Posterior vena cava (tissue), 2 donors: ENCODE data around the gene TMEM234. TPM values are rescaled to one million over a fixed set of nuclear protein-coding genes. Genes with fewer than 3 reads are reported as not detected.

ENCODE experiments used
- DNase-seq: peaks from one replicate; pipeline ENCODE4 v3.0.0-alpha.2; 2020; ENCODE audit warnings: low spot score
- intact Hi-C, 2 donors: fragments of 100-400 bp; cut with DNase I; formaldehyde crosslinking; loops; one replicate each; pipeline versions ENCODE4 v1.14.1 to v1.14.2; 2022 to 2023
- total RNA-seq, 2 donors: library from RNA; stranded (reverse); fragmentation: NEBNext Ultra II Directional; extraction: Animal tissue kit (Norgen Biotek cat#: 25700); gene quantifications; one replicate each; pipeline ENCODE4 v1.2.1, GENCODE V29; 2021
- donor health status: DM: yes; HTN: yes; CAD: no.
- donor health status: DM: yes; HTN: yes; CAD: no.

Gene TMEM234
- total RNA-seq, 2 donors from 2014 or later = 12.7 to 15.9 TPM

DNA sequence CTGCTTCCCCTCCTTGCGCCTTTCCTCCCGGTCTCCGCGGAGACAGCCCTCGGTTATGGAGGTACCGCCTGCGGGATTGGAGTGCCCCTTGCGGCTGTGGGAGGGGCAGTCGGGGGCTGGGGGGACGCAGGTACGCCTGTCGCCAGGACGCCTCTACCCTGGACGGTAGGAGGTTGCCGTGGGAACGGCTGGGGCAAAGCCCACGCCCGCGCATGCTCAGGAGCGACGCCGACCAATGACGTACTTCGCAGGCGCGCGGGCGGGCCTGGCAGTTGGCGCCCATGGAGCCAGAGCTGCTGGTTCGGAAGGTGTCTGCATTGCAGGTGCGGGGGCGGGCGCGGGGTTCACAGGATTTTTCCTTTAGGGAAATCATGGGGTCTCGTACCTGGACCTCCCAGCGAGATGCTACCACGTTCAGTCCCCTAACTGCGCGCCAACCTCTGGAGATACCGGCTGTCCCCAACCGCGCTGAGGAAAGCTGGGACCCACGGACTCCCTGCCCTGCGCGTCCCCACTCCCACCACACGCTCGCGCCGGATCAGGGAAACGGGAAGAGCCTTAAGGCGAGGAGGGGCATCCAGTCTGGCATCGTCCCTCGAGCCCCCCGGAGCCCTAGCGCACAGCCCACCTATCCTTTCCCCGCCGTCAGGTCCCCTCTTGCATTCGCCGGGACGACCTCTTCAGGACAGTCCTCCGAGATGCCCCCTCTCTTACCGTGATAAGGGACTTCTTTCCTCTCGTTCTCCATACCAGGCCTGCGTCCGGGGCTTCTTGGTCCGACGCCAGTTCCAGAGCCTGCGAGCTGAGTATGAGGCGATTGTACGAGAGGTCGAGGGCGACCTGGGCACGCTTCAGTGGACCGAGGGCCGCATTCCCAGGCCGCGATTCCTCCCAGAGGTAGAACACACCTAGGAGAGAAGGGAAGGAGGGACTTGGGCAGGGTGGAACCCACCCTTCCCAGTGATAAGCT lies 16.5 kb downstream of the TMEM234 start, which contains the start of gene IQCC:
TSS of gene IQCC (plus strand) at position 271 of the 970 bp plus-strand sequence. CDS start at position 282, 11 bp downstream.
- intact Hi-C loops = loop anchor here in 1 of 2 donors (5.0 kb wide), 1 partner anchor 1402 kb away; no protein-coding TSS in a partner anchor
- peak; percentile 96 for DNase-seq

DNA sequence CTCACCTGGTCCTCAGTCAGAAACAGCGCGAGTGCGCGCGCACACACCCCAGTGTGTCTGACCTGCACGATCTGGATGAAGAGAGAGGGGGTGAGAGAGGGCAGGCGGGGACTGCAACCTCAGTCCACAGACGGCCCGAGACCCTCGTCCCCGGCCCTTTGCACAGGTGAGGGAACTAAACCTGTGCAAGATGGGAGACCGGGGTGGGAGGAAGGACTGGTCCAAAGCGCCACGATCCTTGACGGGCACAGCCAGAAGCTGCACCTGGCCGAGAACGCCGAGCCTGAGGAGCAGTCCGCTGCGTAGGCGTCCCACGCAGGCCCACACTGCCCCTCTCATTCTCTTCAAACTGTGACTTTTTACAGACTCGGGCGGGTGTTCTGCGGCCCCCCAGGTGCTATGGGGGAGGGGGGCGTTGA lies 17.2 kb downstream of the TMEM234 start:
- intact Hi-C loops = loop anchor here in 1 of 2 donors (5.0 kb wide), 1 partner anchor 1402 kb away; no protein-coding TSS in a partner anchor
- no peak for DNase-seq

DNA sequence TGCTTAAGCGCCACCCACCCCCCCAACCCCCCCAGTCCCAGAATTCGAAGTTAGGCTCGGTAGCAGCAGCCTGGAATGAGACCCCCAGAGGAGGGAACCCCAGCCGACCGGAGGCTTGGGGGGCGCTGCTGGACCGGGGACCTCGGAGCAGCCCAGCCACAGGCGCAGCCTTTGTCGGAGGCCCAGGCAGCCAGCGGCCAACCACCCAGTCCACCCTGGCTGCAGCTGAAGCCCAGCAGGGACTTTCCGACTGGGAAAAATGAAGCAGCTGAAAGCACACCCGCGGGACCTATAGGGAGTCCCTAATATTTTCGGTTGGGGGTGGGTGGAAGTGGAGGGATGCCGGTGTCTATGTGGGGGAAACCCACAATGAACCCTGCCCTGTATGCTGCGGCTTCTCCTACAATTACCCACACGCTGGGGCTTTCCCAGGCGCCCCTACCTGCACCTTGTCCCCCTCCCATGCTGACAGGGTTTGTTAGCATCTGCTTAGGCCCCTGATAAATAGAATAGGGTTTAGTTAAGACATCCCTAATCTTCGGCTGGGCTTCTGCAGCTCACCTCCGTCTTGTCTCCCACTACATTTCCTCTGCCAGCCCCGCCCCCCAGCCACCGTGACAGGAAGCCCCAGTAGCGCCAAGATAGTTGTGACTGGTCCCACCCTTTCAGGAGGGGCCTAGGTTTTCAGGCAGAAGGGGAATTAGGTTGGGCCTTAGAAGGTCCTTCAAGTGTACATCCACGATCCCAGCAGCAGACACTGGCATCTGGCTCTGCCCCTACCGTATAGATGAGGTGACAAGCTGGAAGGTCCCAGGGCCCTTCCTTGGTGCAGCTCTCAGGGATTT lies 20.9 kb downstream of the TMEM234 start:
- DNase-seq = peak; percentile 90
- intact Hi-C loops = no loop called here

DNA sequence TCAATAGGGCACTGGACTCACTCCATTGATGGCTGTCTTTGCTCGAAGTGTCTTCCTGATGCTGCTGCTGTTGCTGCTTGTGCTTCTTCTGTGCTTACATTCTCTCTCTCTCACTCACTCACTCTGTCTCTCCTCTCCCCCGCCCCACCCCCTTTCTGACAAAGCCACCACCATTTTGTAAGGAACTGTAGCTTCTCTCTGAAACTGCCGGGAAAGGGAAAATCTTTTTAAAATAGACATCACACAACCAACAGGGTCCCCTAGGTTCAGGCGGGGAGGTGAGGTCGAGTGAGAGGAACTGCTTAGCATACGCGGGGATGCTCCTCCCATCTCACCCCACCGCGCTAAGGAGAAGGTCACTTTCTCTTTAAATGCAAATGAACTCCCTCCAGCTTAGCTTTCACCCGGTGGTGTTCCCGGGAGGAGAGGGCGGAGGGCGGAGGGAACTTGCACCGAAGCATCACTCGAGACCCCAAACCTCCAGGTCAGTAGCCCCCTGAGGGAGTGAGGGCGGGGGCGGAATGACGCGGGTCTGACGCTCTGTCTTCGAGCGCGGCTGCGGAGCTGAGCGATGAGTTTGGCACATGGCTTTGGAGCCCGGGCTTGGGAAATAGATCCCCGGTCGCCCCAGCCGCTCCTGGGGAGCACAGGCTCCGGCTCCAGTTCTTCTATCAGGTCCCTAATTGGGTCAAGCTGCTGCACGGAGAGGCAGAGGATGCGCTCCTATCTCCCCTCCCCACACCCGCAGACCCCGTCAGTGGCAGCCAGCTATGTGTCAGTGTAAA lies 21.7 kb downstream of the TMEM234 start, which contains the start of gene CCDC28B:
TSS of gene CCDC28B (plus strand) at position 370 of the 785 bp plus-strand sequence. CDS start 1,341 bp downstream, outside the sequence.
- DNase-seq = peak; percentile 94

DNA sequence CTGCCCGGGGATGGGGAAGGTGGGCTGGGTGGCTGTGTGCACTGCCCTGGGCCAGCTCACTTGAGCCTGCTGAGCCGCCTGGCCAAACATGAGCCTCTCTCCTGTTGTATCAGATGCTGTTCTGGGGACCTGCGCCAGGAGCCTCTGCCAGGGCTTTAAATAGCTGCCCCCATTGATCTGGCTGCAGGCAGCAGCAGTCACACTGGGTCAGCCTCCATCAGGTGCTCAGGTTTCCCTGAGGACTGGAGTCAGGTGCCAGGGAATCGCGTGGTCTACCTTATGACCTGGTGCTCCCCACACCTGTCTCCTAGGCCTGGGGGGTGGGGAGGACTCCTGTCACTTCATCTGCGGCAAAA lies 22.5 kb downstream of the TMEM234 start:
- intact Hi-C loops = no loop called here
- peak; percentile 87 for DNase-seq

More for the DNA sequence above, 21.7 kb downstream of the TMEM234 start, which contains the start of gene CCDC28B:
- intact Hi-C loops = no loop called here

DNA sequence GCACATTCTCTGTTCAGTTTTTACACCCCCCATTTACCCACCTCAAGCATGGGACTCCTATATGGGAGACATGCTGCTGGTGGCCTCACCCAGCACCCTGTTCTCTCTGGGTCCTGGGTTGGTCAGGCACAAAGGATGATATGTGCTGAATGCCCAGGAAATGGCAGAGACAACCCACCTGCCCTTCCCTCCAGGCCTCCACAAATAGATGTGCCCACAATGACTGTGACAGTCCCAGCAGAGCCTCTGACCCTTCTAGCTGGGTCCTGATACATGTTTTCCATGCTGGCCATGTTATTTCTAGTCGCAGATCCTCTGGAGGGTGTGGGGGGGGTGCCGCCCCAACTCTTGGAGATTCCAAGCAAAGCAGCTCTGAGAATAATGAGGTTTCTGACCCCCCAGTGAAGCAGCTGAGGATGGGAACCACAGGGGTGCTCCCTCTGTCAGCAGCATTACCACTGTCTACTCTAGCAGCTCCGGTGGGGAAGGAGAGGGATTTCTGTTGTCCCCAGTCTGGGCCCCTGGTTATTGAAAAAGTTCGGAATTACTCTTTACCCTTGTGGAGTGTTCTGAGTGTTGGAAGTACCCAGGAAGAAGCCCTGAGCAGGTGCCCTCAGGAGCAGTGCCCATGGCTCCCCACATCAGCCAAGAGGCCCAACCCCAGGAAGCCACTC lies 23.0 kb downstream of the TMEM234 start:
- no peak for DNase-seq
- intact Hi-C loops = no loop called here

DNA sequence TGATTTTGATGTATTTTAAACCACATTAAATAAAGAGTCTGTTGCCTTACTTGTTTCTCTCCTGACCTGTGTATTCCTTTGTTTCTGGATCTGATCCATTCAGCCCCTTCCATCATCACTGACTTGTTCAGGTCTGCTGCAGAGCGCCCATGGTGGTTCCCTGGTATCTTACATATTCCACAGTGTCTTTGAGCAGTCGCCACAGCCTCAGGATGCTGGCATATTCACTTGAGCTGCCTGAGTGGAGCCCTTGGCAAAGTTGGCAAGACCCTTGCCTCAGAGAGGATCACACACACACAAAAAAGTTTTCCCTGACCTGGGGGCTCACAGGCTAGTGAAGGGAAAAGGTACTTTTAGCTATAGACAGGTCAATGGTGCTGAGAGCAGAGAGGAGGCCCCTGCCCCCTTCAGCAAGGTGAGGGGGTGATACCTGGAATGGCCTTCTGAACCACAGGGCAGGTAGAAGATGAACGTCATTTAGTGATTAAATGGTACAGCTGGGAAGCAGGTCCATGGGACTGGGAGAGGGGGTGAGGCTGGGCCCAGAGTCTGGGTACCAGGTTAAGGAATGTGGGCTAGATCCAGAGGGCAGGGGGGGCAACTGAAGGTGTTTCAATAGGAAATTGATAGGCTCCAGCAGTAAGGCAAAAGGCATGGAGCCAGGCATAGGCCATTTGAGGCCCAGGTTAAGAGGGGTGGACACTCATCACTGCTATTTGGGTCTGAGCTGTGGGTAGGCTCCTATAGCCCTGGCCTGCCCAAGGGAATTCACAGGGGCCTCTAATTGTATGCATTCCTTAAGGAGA lies 23.7 kb downstream of the TMEM234 start:
- intact Hi-C loops = no loop called here
- DNase-seq = no peak

DNA sequence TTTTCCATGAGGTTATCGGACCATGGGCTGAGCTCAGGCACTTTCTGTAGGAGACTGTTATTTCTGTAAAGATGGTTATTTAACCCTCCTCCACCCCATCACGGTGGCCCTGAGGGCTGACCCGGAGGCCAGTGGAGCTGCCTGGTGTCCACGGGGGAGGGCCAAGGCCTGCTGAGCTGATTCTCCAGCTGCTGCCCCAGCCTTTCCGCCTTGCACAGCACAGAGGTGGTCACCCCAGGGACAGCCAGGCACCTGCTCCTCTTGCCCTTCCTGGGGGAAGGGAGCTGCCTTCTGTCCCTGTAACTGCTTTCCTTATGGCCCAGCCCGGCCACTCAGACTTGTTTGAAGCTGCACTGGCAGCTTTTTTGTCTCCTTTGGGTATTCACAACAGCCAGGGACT lies 24.3 kb downstream of the TMEM234 start:
- DNase-seq = no peak
- intact Hi-C loops = no loop called here

DNA sequence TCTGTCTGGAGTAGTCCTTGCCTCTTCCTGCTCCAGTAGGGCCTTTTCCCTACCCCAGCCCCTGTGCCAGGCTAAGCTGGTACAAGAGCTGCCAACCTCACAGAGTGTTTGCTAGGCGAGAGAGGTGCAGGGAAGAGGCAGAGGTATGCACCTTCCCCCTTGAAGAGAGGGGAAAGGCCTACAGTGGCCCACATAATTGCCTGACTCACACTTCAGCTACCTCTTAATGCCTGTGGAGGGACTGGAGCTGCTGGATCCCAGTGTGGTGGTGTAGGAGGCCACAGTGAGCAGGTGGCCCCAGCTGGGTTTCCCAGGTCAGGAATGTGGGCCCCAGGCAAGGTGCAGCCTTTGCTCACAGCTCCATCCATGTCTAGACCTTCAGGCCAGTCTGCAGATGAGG lies 25.1 kb downstream of the TMEM234 start:
- intact Hi-C loops = no loop called here
- no peak for DNase-seq

DNA sequence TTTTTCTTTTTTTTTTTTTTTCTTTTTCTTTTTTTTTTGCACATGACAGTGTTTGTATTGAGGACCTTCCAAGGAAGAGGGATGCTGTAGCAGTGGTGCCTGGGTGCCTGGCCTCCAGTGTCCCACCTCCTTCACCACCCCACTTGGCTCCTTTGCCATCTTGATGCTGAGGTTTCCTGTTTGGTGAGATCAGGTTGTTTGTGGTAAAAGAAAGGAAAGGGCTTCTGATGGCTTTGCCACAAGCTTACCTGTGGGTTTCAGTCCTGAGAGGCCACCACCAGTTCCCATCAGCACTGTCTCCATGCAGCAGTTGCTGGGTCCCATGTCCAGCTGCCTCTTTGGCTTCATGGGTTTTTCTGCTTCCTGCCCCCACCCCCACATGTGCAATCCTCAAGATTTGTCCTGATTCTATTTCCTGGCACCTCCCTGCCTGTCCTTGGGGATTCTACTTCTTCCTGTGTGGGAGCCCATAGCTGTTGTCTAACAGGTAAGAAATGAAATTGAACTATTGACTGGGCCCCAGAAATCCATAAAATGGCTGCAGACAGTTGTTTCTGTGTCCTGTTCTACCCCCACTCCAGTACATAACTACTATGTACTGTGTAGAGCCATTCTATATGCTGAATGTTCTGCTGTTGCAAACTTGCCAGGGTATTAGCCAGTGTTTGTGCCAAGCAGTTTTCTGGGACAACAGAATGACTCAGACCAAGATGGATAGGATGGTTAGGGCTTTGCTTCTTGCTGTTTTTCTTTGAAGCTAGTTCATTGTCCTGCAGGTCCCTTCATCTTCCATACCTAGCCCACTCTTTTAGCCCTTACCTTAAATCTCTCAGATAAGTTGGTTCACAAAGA lies 26.0 kb downstream of the TMEM234 start:
- peak; percentile 55 for DNase-seq
- intact Hi-C loops = no loop called here

DNA sequence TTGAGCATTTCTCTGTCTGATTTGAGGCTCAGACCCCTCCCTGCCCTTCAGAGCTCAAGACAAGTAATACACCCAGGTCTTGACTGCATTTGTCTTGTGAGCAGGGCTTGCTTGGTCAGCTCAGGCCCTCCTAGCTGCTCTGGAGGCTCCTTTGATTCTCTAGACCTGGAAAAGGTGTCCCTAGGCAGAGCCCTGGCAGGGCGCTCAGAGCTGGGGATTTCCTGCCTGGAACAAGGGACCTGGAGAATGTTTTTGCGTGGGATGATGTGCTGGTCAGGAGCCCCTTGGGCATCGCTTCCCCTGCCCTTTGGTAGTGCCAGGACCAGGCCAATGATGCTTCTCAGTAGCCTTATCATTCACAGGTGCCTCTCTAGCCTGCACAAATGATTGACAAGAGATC lies 26.6 kb downstream of the TMEM234 start:
- DNase-seq = peak; percentile 50
- intact Hi-C loops = no loop called here

DNA sequence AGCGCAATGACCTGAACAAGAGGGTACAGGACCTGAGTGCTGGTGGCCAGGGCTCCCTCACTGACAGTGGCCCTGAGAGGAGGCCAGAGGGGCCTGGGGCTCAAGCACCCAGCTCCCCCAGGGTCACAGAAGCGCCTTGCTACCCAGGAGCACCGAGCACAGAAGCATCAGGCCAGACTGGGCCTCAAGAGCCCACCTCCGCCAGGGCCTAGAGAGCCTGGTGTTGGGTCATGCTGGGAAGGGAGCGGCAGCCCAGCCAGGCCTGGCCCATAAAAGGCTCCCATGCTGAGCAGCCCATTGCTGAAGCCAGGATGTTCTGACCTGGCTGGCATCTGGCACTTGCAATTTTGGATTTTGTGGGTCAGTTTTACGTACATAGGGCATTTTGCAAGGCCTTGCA lies 27.2 kb downstream of the TMEM234 start:
- DNase-seq = peak; percentile 56
- intact Hi-C loops = no loop called here

DNA sequence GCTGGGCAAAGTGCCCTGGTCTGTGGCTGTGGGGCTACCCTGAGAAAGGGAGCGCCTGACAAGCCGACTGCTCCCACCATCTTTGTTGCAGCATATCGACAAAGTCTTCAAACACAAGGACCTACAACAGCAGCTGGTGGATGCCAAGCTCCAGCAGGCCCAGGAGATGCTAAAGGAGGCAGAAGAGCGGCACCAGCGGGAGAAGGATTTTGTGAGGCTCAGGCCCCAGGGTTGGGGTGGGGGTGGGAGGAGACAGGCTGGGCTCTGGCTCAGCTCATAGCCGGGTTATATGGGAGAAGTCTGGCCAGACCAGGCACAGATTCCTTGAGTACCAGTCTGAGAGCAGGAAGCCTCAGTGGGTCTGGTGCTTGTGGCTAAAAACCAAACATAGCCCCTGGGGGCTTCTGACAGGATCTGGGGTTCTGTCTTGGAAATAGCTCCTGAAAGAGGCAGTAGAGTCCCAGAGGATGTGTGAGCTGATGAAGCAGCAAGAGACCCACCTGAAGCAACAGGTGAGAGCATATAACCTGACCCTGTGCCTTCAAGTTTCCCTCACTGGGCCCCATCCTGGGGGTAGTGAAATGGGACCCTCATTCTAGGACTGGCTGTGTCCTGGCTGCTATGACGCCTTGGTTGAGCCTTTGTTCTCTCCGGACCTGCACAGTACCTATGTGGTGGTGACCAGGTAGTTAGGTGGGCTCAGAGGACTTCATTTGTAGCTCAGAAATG lies 29.8 kb downstream of the TMEM234 start:
- peak; percentile 79 for DNase-seq
- intact Hi-C loops = no loop called here

DNA sequence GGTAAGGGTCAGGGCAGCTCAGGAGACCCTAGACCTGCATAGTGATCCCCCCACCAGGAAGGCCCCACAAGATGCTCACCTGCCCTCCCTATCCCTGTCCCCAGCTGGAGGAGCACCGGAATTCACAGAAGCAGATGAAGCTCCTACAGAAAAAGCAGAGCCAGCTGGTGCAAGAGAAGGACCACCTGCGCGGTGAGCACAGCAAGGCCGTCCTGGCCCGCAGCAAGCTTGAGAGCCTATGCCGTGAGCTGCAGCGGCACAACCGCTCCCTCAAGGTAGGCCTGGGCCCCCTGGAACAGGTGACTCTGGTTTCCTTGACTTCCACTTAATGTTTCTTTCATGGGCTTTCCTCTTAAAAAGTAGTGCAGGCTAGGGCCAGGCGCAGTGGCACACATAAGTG lies 34.3 kb downstream of the TMEM234 start:
- peak; percentile 16 for DNase-seq
- intact Hi-C loops = no loop called here

DNA sequence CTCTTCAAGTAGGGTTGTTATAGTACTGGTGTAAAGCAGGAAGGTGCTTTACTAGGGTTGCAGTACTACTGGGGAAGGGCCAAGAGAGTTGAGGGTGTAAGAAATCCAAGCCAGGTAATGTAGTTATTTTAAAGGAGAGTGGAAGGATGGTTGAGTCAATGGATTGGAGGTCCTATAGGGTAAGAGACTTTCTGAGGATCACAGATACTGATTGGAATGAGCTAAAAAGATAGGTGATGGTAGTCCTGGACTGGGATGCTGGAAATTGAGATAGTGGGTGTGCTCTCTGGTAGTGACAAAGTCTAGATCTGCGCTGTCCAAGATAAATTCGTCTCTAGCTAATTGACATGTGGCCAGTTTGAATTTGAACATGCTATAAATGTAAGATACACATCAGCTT lies 35.7 kb downstream of the TMEM234 start:
- intact Hi-C loops = no loop called here
- no peak for DNase-seq

DNA sequence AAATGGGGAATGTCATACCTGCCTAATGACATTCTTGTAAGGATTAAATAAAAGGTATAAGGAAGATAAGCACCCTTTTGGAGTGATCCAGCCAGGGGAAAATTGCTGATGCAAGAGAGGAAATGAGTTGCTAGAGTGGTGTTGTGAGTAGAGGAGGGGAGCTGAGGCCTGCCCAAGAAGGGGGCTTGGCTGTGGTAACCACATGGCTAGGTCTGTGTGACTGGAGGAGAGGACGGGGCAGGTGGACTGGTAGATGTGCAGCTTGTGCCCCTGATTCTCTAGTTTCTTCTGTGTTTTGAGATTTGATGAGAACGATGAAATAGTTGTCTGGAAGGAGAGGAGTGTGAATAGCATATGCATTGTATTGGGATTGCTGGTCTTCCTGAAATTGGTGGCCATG lies 36.1 kb downstream of the TMEM234 start:
- DNase-seq = peak; percentile 10
- intact Hi-C loops = no loop called here
